LHCN-M2 (cell line): ENCODE data around the gene FNTB. TPM values are rescaled to one million over a fixed set of nuclear protein-coding genes. Genes with fewer than 3 reads are reported as not detected.
"Not testable (repeated sequence)": the region's sequence is repeated elsewhere in the genome, so short reads cannot be mapped to it uniquely, and the experiment has no call there.

Source experiments
- DNase-seq: peaks from one replicate; pipeline ENCODE4 v3.0.0-alpha.2; 2012; ENCODE audit warnings: low read depth
- total RNA-seq: library from RNA; depleted of rRNA; stranded (reverse); fragments of >200 nt; gene quantifications from 2 replicates; pipeline ENCODE4 v1.2.3, GENCODE V29; 2014

FNTB gene
- total RNA-seq, 1 experiment from 2014 or later = 17.4 TPM

DNA sequence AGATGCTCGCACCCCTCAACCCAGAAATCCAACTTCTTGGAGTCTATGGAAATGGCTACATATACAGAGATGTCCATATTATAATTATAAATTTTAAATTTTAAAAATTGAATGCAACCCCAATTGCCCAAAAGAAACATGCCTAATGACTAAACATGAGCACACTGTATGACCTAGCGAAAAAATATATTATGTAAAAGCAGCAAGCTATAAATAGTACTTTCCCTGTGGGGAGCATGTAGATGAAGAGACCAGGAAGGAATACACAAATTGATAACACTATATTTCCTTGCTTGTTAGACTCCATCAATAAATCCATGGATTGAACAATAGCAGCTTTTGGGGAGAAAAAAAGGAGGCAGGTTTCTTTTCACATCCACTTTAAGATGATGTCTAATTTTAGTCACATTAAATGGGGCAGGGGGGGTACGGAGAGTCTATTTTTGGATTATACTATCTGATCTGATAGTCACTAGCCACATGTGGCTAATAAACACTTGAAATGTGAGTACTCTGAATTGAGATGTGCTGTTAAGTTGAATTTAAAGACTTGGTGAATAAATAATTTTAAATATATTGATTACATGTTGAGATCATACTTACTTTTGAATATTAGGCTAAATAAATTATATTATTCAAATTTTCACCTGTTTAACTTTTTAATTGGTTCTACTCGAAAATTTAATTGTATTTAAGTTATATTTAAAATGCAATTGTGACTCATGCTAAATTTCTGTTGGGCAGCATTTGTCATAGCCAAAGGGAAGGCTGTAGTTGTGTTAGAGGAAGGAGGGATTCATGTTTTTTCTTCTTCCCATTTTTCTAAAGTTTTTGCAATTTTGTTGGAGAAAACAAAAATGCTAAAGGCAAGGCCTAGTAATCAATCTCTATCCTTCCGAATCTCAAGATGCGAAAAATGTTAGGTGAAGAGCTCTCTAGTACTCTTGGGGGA is 98.1 kb downstream of the FNTB start:
- no peak for DNase-seq

DNA sequence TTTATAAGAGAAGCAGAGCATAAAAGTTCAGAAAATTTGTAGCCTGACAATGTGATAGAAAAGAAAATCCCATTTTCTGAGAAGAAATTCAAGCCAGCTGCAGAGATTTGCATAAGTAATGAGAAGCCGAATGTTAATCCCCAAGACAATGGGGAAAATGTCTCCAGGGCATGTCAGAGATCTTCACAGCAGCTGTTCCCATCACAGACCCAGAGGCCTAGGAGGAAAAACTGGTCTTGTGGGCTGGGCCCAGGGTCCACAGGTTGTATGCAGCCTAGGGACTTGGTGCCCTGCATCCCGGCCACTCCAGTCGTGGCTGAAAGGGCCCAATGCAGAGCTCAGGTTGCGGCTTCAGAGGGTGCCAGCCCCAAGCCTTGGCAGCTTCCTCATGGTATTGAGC is 100.0 kb downstream of the FNTB start:
- DNase-seq = not testable (repeated sequence)

DNA sequence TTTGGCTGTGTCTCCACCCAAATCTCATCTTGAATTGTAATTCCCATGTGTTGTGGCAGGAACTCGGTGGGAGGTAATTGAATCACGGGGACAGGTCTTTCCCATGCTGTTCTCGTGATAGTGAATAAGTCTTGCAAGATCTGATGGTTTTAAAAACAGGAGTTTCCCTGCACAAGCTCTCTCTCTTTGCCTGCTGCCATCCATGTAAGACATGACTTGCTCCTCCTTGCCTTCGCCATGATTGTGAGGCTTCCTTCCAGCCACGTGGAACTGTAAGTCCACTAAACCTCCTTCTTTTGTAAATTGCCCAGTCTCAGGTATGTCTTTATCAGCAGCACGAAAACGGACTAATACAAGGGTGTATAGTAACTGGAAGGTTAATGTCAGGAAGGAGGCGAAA is 101.1 kb downstream of the FNTB start:
- not testable (repeated sequence) for DNase-seq

DNA sequence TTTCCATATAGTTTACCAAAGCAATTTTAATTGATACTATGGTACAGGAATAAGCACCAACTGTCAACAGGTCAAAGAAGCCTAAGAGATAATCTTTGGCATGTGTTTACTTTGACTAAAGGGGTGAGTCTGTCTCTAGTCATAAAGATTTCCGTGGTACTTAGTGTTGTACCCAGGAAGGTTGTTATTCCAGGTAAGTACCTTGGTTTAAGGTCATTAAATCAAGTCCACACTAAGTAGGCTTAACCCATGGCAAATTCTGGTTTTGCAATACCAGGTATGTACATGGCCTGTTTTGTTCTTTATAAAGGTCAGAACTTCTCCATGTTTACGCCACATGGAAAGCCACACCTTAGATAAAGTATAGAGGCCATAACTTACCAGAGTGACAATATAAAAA is 105.7 kb downstream of the FNTB start:
- DNase-seq = no peak

DNA sequence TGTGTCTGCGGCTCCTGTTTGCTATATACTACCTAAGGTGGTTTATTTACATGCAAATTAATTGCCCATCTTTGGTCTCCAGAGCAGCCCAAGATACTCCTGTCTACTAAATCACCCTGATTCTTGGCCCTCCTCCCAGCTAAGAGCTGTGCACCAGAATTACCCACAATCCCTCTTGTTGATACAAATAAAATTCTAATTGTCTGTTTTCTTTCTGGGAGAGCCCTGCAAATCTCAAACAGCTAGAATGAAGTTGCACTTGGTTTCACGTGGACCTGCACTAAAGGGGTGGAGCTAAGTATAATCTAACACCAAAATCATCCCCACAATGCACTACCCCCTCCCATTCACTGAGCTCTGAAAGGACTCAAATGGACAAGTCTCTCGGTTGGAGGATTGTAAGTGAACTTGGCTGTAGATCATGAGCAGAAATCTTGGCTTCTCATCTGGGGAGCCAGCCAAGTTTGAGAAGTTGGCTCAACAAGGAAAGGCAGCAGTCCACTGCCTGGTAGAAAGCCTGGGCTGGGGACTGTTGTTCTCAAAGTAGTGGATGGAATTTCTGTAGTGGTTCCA is 109.0 kb downstream of the FNTB start:
- no peak for DNase-seq

DNA sequence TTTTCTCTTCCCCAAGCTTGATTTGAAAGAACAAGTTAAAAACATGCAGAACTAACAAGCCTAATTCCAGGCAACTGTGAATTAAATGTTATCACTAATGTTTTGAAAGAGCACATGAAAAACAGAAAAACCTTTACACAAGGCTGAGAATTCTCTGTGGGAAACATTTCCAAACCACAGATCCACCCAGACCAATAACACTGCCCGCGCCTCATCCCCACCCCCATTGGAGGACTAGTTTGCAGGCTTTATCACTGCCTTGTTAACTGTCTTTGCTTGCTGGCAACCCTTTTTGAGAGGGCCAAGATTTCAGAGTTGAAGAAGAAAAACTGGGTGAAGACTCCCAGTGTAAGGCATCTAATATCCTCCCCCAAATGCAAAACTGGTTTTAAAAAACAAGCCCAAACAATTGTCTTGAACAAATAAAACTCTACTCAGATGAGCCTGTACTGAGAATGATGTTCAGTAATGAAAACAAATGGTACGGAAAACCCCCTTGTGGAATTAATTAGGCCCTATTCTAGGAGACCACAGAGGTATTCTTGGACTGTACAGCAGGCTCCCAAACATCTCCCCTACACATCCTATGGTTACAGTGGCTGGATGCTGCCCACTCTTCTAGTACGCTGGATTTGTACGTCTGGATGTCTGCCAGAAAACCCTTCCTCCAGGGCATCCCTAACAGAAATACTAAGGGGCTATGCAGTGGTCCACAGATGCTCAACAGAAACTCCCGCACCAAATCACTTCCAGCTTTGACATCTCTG is 109.8 kb downstream of the FNTB start:
- DNase-seq = no peak

DNA sequence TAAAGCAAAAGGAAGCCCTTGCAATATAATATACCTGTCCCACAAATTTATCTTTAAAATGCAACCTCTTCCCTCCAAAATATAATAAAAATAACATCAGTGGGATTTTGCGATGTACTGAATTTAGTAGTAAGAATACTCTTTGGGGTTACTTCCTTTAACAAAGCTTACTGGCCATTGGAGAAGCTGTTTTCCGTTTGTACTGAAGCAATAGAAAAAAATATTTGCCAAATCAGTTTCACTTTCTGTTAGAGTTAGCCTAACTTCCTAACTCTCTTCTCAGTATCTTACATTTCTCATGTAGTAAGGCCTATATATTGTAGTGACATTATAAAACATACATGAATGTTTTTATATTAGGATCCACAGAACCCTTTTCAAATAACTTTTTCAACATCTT is 111.9 kb downstream of the FNTB start:
- no peak for DNase-seq

DNA sequence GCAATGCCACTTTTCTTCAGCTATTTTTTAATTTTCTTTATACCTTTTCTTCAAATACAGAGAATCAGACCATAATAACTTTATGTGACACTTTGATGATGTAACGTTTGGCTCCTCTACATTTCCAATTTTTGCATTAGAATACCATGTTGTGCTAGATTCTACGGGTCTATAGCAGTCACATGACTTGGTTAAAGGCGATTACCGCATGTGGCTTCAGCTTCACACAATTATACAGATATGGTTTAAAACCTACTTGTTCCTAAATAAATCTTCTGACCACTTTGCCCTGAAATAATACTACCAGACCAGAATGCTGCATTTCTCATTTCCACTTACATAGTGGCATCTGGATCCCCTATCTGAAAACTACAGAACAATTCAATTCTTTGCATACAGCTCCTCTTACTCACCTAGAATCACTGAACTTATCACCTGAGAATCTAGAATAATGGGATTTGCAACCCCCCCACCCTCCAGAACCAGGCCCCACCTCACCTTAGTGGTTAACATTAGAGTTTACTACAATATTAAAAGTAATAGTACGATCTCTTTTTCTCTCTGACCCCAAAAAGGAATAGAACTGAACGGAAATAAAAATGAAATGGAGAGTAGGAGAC is 114.3 kb downstream of the FNTB start:
- DNase-seq = no peak

DNA sequence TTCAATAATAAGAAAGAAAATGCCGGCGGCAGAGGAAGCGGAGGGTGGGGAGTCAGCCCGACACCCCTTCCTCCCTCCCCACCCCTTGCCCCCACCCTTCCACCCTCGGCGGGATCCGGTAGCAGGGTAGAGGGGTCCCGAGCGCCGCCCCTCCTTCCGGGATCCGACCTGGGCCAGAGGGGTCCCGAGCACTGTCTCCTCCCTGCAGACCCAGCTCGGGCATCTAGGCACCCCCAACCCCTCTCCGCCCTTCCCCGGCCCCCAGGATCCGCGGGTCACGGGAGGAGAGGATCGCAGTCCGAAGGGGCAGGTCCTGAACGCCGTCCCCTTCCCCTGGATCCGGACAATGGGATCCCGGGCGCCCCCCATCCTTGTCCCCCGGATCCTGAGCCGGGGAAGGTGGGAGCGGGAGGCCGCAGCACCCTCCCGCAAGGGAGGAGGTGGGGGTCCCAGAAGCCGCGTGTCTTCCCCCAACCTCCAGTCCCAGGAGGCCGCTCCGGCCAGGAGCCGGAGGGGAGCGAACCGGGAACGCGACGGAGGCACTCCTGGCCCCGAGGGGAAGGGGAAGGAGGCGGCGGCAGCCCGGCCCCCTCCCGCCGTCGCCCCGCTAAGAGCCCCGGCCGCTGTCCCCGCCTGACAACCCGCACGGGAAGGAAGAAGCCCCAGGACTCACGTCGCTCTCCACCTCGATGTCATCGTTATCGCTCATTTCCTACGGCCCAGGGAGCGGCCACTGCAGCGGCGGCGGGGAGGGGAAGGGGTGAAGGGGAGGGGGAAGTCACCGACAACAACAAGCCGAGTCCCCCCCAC is 115.1 kb downstream of the FNTB start:
- no peak for DNase-seq

DNA sequence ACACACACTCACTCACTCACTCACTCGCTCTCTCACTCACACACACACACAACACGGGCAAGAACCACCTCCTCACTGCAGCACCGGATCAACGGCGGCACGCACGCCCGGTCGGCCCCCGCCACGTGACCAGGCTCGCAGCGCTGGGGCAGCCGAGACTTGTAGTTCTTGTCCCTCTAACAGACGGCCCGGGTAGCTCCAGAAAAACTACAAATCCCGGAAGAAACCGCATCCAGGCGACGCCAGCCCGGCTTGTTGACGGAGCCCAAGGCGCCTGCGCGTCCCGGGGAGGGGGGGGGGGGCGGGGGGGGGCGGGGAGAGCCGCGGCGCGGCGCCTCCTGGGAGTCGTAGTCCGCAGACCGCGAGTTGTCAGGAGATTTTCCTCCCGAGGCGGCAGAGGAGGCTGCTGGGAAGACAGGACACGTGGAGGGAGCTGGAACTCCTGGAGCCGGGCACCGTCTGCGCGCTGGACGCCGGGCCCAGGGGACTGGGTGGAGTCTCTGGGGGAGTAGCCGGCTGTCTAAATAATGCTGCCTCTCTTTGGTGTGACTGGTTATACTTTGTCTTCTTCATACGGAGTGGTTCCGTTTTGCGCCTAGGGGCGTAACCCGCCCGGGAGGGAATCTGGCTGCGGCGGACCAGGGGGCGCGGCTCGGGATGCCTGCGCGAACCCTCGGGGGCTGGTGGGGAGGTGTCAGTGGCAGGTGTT is 115.9 kb downstream of the FNTB start, which contains the start of gene MAX:
MAX (minus strand) TSS at position 77 of the 709 bp plus-strand sequence. CDS start 178 bp downstream, outside the sequence.
- peak; percentile 98 for DNase-seq

DNA sequence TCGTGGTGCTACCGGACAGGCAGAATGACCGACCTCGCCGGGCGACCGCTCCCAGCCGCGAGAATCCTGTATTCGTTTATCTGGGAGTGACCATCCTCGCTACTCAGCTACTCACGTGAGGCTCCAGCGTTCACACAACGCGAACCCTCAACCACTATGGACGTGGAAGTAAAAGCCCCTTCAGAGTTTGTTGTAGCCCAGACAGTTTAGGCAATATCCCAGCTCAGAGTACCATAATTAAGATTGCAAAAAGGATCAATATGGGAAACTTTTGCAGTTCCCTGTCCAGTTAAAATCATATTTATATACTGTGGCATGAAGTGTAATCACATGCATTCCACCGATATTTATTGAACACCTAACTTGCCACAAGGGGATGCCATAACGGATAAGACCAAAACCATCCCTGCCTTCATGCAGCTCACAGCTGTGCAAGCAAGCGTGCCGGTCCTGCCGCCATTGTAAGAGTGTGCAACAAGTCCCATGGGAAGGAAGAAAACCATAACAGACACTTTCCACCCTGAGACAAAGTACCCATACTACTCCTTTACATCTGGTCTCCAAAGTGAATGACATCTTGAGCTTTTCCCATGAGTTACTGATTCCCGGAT is 116.6 kb downstream of the FNTB start:
- DNase-seq = peak; percentile 55

DNA sequence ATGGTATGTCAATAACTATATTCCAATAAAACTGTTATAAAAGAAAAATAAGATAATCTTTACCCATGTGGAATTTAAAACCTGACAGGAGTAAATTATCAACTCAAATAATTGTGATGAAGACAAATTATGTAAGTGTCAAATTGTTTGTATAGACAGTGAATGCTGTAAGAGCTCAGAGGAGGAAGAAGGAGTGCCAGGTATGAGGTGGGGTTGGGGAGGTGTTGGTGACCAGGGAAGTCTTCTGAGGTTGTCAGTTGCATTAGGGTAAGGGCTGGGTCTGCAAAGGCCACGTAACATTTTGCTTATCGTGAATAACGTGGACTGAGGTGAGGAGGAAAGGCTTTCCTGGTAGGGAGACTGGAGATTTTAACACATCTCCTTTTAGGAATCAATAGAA is 118.1 kb downstream of the FNTB start:
- no peak for DNase-seq

DNA sequence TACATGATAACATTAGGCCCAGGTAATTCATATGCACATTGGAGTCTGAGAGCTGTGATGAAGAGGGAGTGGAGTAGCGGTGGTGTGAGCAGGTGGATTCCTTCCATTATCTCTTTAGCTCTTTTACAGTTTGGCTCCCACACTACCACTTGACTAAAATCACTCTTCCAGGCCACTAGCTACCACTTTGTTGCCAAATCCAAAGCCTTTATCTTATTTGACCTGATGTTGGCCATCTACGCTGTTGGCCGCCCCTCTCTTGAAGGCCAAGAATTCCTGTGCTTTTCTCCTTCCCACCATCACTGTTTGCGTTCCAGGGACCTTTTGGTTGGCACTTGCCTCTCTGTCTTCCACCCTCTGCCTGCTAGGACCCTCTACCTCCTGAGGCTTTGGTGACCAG is 119.6 kb downstream of the FNTB start:
- no peak for DNase-seq

DNA sequence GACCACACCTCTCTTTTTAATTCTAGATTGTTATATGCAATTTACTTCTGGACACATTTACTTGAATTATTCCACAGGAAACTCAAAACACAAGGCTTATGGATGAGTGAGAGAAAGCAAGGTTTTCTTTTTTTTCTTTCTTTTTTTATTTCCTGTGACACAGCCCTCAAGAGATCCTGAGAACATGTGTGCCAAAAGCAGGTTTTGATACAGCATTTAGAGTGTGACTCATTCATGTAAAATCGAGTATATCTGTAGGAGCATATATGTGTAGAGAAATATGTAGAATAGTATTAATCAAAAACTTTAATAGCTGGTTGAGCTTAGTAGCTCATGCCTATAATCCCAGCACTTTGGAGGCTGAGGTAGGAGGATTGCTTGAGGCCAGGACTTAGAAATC is 120.0 kb downstream of the FNTB start:
- DNase-seq = no peak

DNA sequence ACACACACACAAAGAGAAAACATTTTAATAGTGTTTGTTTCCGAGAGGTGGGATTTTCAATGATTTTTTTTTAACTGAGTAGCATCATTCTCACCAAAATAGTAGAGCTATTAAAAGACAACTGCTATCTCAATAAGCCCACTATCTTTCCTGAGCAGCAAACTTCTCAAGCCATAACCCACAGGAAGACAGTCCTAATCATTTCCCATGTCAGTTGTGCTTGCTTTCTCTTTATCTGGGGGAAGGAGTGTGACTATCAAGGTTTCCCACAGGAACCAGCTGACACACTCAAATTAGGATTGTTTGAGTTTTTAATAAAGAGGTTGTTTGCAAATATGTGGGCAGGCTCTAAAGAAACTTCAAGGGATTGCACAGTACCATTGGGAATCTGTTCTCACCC is 120.5 kb downstream of the FNTB start:
- no peak for DNase-seq

DNA sequence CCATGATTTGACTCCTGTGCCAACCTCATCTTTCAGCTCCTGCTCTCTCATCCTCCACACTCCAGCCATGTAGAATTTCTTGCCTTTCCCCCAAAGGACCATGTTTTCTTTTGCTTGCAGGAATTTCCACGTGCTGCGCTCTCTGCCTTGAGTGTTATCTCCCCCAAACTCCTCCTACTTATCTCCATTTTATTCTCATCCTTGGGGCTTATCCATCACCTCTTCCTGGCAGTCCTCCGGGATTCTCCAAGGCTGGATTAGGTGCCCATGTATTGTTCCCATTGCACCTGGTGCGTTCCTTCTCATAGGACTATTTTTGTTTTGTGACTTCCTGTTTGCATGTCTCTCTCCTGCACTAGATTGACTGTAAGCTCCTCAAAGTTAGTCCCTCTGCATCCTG is 122.7 kb downstream of the FNTB start:
- DNase-seq = no peak

DNA sequence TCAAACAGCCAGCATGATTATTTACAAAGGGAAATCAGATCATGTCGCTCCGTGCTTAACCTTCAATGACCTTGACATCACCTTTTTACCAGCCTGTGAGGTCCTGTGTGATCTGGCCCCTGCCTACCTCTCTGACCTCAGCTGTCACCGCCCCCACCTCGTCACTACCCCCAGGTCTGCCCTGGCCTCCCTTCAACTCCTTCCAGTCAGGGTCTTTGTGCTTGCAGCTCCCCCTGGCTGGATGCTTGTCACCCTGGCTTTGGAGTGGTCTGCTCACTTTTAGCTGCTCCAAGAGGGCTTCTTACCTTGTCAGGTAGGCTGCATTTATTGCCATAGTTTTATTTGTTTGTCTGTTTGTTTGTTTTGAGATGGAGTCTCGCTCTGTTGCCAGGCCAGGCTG is 123.8 kb downstream of the FNTB start:
- no peak for DNase-seq
